Activated B cell treated with CpG ODN at 0.5 μM for 24 hours (primary cell): Measurements from ENCODE around the gene SPRYD3. TPM values are rescaled to one million over a fixed set of nuclear protein-coding genes. Genes with fewer than 3 reads are reported as not detected.
A peak's percentile ranks its signal among the peaks of the same experiment; 100 is the strongest.

Experiments
- ATAC-seq: fragments of 200-7000 bp; cut with Tn5 transposase; one replicate; pipeline ENCODE4 v1.10.0; 2021; ENCODE audit warnings: low read depth, mild to moderate bottlenecking, moderate library complexity
- CTCF ChIA-PET: fragments of 350-600 bp; sonication (Branson Sonifier 250); formaldehyde crosslinking; loops from one replicate; lab custom pipeline; 2021; ENCODE audit warnings: antibody characterized with exemption; lab: Charles Lee
- POLR2A ChIA-PET: fragments of 350-600 bp; sonication (Branson Sonifier 250); formaldehyde crosslinking; loops from one replicate; lab custom pipeline; 2021; ENCODE audit warnings: antibody characterized with exemption; lab: Charles Lee
- DNase-seq: peaks from one replicate; pipeline ENCODE4 v3.0.0; 2022
- H3K27ac Mint-ChIP-seq: one replicate; pipeline ENCODE4 v1.8.0; 2020; ENCODE audit warnings: mixed read lengths
- H3K27me3 Mint-ChIP-seq: one replicate; pipeline ENCODE4 v1.8.0; 2021; ENCODE audit warnings: mixed read lengths
- H3K36me3 Mint-ChIP-seq: one replicate; pipeline ENCODE4 v1.8.0; 2021; ENCODE audit warnings: low read depth, mixed read lengths
- H3K4me1 Mint-ChIP-seq: one replicate; pipeline ENCODE4 v1.8.0; 2021; ENCODE audit warnings: mixed read lengths
- H3K4me3 Mint-ChIP-seq: one replicate; pipeline ENCODE4 v1.8.0; 2020; ENCODE audit warnings: mild to moderate bottlenecking, mixed read lengths
- H3K9me3 Mint-ChIP-seq: one replicate; pipeline ENCODE4 v1.8.0; 2020; ENCODE audit warnings: mixed read lengths
- CTCF ChIP-seq: fragments of 200-600 bp; IDR thresholded peaks from one replicate; pipeline ENCODE4 v1.8.0; 2022; ENCODE audit warnings: antibody characterized with exemption, mild to moderate bottlenecking
- intact Hi-C: fragments of 100-400 bp; cut with micrococcal nuclease; formaldehyde crosslinking; loops from one replicate; pipeline ENCODE4 v1.15.1; 2024
- total RNA-seq: library from RNA; stranded (reverse); gene quantifications from 2 replicates; pipeline ENCODE4 v1.2.3, GENCODE V29; 2022

SPRYD3 gene
- total RNA-seq, 1 donor from 2014 or later = 33.9 TPM

GRCh38 chr12:53053218-53054111 is 25.7 kb downstream of the SPRYD3 start:
- H3K4me1 Mint-ChIP-seq = peaks cover 12% of the 10 kb centered on the region
- peak overlapping the region; percentile 90 for H3K27ac Mint-ChIP-seq
- H3K27me3 Mint-ChIP-seq = peaks cover 6% of the 10 kb centered on the region
- H3K9me3 Mint-ChIP-seq = no peaks in the 10 kb centered on the region
- TF ChIP-seq CTCF = no peak
- intact Hi-C loops = loop anchor here (1.0 to 5.0 kb wide), 4 partner anchors 17 to 129 kb away; partner anchors contain the start of genes CSAD, IGFBP6, SPRYD3 and ZNF740
- H3K36me3 Mint-ChIP-seq = peaks cover 2% of the 10 kb centered on the region
- H3K4me3 Mint-ChIP-seq = peak overlapping the region; percentile 95
- ATAC-seq = peak; percentile 6
- DNase-seq = no peak
- CTCF ChIA-PET = interaction anchor here (1.0 to 3.2 kb wide), 2 partner anchors 13 to 270 kb away, joined by 3 to 11 read pairs; no protein-coding TSS in a partner anchor
- POLR2A ChIA-PET = interaction anchor here (0.6 to 2.3 kb wide), 10 partner anchors 20 to 1221 kb away, joined by 3 to 10 read pairs (median 4); partner anchors contain the start of genes AAAS, EIF4B and SPRYD3

GRCh38 chr12:53052419-53053217 is 26.6 kb downstream of the SPRYD3 start:
- Mint-ChIP-seq H3K4me3 (no peak overlapping the region), H3K36me3 (peaks cover 2% of the 10 kb centered on the region), H3K27ac (no peak overlapping the region), H3K27me3 (peaks cover 2% of the 10 kb centered on the region), H3K9me3 (no peaks in the 10 kb centered on the region), H3K4me1 (peaks cover 12% of the 10 kb centered on the region)
- DNase-seq = no peak
- no peak for TF ChIP-seq CTCF
- intact Hi-C loops = loop anchor here (5.0 kb wide), 2 partner anchors 45 to 130 kb away; partner anchors contain the start of genes CSAD, IGFBP6 and ZNF740
- ChIA-PET POLR2A (interaction anchor here (0.6 to 2.2 kb wide), 2 partner anchors 39 to 46 kb away, joined by 4 to 10 read pairs; partner anchors contain the start of gene EIF4B), CTCF (no interaction called here)
- ATAC-seq = no peak

- no peaks in the 10 kb centered on the region for H3K27me3 Mint-ChIP-seq
- CTCF ChIA-PET = no interaction called here
- no peak for DNase-seq
- no peak for ATAC-seq
- TF ChIP-seq CTCF = no peak
- no peaks in the 10 kb centered on the region for H3K9me3 Mint-ChIP-seq
- intact Hi-C loops = loop anchor here (5.0 kb wide), 2 partner anchors 45 to 130 kb away; partner anchors contain the start of genes CSAD, IGFBP6 and ZNF740
- POLR2A ChIA-PET = interaction anchor here (0.6 kb wide), 1 partner anchor 39 kb away, joined by 4 read pairs; no protein-coding TSS in a partner anchor
- no peak overlapping the region for H3K27ac Mint-ChIP-seq
- H3K4me1 Mint-ChIP-seq = peaks cover 12% of the 10 kb centered on the region
- H3K4me3 Mint-ChIP-seq = no peak overlapping the region
- H3K36me3 Mint-ChIP-seq = peaks cover 2% of the 10 kb centered on the region
These were observed 27.2 kb downstream of the SPRYD3 start for GRCh38 chr12:53051881-53052412.

GRCh38 chr12:53051058-53051880 is 27.9 kb downstream of the SPRYD3 start:
- H3K36me3 Mint-ChIP-seq = peaks cover 5% of the 10 kb centered on the region
- no peak for ATAC-seq
- ChIA-PET CTCF (no interaction called here), POLR2A (no interaction called here)
- DNase-seq = no peak
- intact Hi-C loops = loop anchor here (5.0 kb wide), 2 partner anchors 46 to 131 kb away; partner anchors contain the start of genes CSAD, IGFBP6 and ZNF740
- no peak for TF ChIP-seq CTCF
- H3K9me3 Mint-ChIP-seq = no peaks in the 10 kb centered on the region
- peaks cover 18% of the 10 kb centered on the region for H3K4me1 Mint-ChIP-seq
- no peak overlapping the region for H3K4me3 Mint-ChIP-seq
- H3K27me3 Mint-ChIP-seq = no peaks in the 10 kb centered on the region
- H3K27ac Mint-ChIP-seq = no peak overlapping the region
